TTC549 (cell line): ENCODE results near the gene BCOR.

ENCODE experiments used
- FAIRE-seq: peaks from 2 replicates; lab custom pipeline; 2012; peaks lifted over from hg19 to GRCh38; lab: Jason Lieb, UNC

The BCOR gene

GRCh38 chrX:40112996-40113395 is 15.2 kb upstream of the BCOR start:
- no peak for FAIRE-seq

DNA sequence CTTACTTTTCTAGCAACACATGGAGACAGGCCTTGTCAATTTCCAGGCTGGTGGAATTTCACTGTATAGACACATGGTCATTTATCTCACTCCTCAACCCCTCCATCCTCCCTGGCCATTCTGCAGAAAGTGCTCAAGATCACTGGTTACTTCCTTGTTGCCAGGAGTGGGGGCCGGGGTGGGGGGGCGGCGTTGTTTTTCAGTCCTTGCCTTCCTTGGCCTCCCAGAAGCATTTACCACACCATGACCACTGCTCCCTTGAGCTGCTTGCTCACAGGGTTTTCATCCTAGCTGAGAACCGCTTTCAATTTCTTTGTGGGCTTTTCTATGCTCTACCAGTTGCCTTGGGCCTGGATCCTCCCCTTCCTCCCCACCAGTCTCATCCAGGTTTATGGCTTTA is 14.1 kb upstream of the BCOR start:
- no peak for FAIRE-seq

GRCh38 chrX:40109288-40110008 is 11.7 kb upstream of the BCOR start:
- FAIRE-seq, result no peak

DNA sequence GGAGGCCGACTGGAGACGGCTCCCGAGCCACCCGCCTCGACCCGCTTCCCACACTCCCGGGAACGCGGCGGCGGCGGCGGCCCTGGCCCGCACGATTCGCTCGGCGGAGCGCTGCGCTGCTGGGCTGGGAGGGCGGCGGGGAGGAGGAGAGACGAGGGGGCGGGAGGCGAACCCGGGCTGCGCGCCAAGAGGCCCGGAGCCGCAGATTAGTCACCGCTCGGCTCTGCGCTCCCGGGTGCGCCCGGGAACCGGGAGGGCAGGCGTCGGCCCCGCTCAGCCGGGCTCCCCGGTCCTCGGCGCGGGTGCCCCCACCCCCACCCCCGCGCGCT is 11.2 kb upstream of the BCOR start:
- FAIRE-seq, result no peak

DNA sequence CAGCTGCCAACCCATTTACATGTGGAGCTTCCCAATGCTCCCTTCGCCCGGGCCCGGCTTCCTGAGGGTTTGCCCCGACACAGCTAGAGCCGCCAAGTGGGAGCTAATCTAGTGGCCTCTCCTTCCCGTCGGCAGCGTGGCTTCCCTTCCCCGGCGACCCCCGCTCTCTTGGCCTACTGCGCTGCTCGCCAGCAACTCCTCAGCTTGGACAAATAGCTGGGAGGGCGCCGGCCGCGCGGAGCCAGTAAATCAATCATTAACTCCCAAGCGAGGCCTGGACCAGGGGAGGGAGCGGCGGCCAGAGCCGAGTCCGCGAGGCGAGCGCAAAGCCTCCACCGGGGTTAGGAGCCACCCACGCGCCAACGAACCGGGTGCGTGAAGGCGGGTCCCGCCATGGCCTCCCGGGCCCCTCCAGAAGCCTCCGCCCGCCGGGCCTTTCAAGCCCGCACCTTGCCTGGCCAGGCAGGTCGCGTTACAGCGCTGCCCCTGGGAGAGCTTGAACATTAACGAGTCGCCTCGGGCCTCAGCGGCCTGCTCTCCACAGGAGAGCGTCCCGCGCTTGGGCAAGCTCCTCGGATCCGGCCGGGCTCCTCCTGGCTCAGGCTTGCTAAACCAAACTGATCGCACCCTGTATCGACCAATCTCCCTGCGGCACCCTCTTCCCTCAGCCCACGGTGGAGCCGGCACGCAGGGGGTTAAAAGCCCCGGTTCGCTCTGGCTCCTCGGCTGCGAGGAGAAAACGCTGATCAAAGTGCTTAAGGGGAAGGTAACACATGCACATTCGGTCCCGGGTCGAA is 10.6 kb upstream of the BCOR start:
- FAIRE-seq, result no peak

DNA sequence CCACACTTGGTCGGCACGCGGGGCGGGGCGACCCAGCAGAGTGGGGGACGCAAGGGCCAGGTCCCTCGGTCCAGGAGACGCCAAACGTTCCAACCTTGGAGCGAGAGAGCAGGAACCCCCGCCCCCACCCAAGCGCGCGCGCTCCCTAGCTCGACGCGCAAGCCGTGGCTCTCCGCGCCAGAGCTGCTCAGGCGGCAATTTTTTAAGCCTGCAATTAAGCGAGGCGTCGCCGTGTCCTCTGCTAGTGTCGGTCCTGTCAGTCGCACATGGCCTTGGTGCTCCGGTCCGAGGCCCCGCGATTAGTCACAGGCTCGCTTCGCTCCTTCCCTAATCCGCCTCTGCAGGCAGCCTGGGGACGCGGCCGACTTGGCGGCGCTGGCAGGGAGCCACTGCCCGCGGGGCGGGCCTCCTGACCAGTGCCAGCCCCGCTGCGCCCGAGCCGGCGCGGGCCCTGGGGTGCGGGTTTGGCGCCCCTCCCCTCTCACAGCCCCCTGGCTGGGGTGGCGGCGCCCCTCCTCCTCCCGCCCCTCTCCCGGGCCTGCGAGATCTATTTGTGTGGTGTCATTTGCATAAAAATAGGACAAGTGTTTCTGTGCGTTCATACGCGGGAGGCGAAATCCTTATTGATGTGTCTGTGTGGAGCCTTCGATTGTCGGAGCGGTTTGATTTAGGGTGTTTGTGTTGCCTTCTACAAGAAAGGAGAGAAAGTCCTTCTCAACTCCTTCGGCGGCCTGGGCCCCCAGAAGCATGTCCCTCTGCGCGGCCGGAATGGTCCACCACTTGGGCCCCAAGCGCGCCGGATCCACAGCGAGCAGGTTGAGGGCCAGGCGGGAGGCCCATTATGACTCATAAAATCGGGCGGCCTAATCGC is 9.8 kb upstream of the BCOR start:
- FAIRE-seq, result no peak

DNA sequence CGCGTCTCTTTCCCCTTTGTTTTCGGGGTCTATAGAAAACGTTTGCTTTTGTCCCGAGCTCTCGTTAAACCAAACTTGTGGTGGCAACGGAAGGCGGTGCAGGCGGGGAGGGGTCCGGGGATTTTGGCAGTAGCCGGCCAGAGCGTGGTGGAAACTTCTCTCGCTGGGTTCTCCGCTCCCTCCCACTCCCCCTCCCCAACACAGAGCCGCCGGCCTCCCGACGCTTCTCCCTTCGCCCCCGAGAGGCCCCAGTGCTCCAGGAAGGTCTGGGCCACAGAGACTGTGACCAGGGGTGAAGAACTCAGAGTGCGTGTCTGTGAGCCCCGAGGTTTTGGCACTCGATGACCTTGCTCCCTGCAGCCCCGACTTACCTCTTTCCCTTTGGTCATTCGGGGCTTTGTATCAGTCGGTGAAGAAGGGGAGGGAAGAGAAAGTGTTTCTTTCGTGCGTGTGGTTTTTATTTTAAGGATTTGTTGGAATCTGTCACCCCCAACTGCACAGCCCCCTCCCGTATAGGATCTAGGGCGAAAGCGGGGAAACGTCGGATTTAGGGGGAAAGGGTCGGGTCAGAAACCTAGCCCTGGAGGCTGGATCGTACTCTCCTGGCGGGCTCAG is 9.0 kb upstream of the BCOR start:
- FAIRE-seq, result no peak

- FAIRE-seq, result no peak
Measured at GRCh38 chrX:40105835-40106675, 8.3 kb upstream of the BCOR start.

GRCh38 chrX:40104985-40105834 is 7.5 kb upstream of the BCOR start:
- FAIRE-seq, result no peak

DNA sequence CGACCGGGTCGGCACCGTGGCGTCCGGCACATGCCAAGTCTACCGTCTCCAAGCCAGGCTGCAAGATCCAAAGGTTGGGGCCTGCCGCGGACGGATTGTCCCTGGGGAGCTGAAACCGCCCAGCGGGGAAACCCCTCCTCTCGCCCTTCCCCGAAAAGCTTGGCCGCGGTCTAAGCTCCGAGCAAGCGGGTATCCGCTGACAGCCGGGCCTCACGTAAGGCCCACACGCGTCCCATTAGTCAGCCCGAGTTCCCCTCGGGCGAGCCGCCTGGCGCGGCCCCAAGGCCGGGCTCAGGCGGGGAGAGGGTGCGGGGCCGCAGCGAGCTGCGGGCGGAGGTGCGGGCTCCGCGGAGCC is 6.8 kb upstream of the BCOR start:
- FAIRE-seq, result no peak

DNA sequence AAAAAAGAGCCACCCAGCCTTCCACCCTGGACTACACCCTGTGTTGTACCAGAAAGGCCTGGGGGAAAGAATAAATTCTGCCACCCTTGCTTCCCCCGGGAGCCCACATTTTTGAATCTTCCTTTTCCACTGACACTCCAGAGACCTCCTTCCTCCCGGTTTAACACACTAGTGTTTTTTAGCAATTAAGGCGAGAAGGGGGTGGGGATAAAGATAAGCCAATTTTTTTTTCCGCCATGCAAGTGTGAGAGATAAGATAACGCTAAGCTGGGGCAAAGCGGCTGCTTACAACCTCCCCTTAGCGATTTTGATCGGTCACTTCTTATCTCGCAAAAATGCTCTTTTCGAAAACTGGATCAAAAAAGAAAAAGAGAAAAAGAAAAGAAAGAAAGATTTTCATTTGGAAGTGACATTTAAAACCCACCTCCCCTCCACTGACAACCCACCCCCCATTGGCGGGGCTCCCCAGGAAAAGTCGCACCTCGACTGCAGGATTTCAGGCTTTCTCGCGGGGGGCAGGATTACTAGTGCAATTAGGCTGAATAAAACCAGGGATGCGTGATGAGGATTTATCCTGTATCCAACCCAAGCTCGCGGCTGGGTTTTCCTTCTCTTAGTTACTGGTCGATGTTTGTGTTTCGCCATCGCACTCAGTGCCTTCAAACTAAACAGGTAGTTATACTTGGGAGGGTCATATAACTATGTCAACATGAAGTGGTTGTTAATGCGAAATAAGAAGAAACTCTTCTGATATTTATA is 6.0 kb upstream of the BCOR start:
- no peak for FAIRE-seq

DNA sequence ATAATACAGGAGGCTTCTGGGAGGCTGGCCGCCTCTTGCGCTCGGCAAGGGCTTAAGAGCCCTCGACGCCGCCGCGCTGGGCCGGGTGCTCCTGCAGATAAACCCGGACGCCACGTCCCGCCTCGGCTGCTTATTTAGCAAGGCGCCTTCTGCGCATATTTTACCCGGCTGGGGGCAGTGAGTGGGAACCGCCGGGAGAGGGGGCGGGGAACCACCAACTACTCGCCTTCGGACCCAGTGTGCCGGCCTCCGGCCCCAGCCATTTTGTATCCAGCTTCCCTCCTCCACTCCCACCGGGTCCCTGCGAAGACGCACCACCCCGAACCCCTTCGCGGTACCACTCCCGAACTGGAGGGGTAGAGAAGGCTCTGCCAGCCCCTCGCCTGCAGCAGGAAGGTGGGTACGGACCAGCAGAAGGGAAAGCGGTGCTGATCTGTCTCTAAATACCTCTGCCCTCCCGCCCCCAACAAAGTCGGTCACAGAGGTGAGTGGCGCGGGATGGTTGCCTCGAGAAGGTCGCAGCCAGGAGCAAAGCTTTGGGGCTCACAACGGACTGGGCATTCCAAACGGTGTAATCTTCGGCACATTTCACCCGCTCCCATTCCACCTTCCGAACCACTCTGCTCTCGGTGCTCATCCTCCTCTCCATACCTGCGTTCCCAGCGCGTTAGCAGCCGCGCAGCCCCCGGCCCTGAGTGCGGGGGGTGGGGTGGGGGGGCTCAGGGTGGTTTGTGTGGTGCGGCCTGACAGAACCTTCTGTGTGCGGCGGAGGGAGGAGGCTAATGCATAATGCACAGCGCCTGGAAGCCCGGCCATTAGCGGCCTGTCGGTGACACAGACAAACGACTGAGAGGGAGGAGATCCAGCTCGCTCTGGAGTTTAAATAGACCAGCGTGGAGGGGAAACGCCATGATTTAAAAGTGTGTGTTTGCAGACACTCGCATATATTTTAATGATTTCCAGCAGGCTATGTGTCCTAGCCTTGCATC is 4.9 kb upstream of the BCOR start:
- no peak for FAIRE-seq

DNA sequence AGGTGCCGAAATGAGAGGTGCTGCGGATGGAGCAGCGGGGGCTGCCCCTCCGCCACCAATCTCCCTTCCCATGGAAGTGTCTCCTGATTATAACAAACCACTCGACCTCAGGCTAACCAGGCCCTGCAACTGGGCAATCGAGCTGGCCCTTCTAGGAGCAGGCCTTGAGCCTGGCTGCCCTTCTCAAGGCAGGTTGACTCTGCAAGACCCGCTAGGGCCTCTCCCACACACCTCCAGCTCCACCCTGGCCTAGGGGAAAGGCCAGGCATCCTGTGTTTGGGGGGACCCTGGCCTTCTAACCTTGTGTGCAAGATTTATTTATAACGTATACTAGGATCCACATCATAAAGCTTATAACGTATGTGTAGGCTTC is 3.7 kb upstream of the BCOR start:
- no peak for FAIRE-seq

DNA sequence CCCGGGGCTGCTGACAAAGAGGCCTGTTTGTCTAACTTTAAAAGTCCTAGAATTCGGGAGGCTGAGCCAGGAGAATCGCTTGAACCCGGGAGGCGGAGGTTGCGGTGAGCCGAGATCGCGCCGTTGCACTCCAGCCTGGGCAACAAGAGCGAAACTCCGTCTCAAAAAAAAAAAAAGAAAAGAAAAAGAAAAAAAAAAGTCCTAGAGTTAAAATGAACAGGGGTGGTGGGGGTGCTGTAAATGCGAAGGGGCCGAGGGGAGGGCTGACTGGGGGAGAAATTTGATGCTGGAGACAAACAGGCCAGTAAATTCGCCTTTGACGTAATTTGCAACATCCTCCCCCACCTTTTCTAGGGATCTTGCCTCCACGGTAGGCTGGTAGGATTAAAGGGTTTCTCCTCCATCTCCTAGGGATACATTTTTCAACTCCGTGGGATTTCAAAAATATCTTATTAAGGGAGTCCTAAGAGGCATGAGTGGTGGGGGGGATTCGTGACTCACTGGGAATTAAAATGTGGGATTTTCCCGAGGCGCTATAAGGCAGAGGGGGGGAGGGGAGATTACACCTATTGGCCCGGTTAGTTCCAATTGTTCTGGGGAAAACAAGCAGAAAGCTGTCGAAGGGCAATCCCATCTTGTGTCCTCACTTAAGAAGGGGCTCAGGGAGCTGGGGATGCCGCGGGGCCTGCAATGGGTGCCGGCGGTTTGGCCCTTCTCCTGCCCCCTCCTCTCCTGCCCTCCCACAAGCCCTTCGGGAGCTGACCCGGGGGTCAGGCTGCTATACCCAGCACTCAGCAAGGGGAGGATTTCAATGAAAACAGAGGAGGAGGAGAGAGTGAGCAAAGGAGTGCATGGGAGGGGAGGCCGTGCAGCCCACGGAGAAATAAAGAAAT is 3.0 kb upstream of the BCOR start:
- no peak for FAIRE-seq

GRCh38 chrX:40100141-40100536 is 2.4 kb upstream of the BCOR start:
- FAIRE-seq, result no peak

GRCh38 chrX:40099055-40099958 is 1.5 kb upstream of the BCOR start:
- FAIRE-seq, result no peak
